Stimulated activated CD8-positive, alpha-beta memory T cell treated with anti-CD3 and anti-CD28 coated beads, Interleukin-7, amount 100 ng/mL, for 4 hours (primary cell): ENCODE results near the gene FRMD3.

Experiments used
- DNase-seq, 2 donors: peaks; one replicate each; pipeline ENCODE4 v3.0.0-alpha.2; 2020; ENCODE audit warnings: low read depth in 2 of 2

The FRMD3 gene

DNA sequence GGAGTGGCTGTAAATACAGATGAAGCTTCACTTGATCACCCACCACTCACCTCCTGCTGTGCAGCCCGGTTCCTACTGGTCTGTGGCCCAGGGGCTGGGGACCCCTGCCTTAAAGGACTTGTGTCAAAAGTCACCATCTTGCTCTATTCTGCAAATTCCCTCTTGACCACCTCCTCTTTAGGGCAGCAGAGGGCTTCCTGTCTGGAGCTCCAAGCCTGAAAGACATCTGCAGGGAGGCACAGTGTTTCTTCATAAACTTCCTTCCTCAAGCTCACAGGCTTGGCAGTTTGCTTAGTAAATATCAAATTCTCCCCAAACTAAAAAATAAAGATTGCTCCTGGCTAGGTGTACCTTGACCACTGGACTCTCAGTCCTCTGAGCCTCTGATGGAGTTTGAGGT is 104.4 kb downstream of the FRMD3 start:
- no peak for DNase-seq

DNA sequence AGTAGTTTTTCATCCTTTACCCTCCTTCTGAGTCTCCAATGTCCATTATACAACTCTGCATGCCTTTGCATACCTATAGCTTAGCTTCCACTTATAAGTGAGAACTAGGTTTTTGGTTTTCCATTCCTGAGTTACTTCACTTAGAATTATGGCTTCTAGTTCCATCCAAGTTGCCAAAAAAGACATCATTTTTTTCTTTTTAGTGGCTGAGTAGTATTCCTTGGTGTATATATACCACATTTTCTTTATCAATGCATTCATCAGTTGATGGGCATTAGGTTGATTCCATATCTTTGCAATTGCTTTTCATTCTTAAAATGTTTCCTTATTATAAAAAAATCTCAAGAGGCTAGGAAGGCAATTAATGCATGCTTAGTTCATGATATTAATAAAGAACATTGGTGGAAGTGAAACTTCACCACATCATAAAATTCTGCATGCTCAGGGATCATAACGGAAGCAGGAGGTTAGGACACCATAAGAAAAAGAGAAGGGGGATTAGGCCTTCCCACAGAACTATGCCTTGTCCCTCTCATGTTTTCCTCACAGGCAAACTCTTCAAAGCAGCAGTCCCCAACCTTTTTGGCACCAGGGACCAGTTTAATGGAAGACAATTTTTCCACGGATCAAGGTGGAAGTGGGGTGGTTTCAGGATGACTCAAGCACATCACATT is 105.2 kb downstream of the FRMD3 start:
- no peak for DNase-seq

DNA sequence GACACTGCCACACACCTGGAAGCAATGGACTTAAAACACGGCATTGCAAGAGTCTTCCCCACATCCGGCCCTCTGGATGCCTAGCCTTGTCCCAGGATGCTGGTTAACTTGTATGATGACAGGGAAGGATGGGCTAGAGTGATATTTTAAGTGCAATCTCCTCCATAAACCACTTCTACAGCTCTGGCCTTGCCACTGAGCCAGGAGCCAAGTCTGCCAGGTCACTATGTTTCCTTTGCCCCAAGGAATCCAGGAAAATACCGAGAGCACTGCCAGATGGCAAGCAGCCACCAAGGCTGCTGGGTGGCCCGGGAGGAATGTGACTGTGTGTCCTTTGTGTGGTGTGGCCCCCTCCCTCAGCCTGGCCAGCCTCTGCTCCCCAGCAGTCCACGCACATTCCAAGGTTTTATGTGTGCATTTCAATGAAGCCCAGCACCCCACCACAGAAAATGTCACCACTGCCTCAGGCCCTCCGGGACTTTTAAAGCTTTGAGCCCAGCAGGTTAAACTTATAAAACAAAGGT is 106.0 kb downstream of the FRMD3 start:
- no peak for DNase-seq

DNA sequence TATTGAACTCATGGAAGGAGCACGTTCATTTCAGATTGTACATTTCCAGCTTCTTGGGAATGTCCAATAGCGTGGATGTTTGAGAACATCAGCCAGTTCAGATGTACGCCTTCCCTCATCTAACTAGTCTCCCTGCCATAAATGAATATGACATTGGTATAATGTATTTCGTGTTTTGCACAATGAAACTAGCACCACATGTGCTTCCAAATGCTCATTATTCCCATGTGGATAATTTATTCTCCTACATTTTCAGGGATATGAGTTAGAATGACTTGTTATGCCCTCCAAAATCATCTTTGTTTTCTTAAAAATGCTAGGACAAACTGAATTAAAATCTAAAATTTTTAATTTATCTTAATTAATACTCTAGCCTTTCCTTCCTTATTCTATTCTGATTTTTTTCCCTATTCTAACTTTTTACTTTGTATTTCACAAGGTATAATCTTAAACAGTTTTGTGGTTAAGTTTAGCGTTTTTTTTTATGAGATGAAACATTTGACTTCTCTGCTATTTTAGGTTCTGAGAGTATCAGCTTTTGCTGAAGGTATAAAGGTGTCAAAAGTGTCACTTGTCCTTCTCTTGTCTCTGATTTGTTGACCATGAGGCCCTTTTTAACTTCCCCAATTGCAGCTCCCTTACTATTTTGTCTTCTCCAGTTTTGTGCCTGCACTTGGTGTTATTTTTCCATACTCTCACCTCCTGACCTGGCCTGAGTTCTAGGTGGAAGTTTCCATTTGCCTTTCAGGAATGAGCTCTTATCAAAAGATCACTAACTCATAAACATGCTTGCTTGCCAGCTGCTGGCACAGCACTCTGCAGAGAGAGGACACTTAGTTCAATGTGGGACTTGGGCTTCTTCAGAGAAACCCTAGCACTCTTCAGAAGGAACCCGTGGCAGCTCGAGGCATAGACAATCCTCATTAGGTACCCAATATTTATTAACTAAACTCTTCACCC is 106.8 kb downstream of the FRMD3 start:
- no peak for DNase-seq

DNA sequence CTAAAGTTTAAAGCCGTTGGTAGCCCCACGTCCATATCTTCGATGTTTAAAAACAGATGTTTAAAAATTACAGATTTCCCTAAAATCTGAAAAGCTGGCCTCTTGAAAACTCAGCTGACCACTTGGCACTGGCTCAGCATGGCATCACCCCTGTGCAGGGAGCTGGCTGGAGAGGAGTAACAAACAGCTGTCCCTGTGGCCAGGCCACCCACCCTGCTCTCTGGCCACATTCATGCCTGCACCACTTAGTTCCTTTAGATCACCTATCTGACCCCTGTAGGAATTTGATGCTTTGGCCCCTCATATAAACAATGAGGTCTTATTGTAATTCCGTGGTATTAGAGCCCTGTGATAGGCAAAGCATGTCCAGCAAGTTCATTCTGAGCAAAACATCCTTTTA is 107.5 kb downstream of the FRMD3 start:
- DNase-seq, result no peak

DNA sequence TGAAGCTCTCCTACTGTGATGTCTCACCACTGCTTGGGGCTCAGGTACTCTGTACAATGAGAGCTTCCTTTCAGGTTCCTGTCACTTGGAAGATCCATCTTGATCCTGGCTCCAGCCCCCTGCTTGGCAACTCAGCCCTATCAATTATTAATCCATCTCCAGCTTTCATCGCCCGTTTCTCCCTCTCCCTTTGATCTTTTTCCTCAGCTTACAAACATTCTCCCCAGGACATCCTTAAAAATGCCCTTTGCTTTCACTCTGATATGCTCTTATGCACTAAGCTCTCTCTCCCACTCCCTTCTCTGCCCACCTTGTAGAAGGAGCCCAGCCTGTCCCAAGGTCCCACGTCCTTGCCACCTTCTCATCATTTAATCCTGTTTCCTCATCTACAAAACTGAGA is 109.0 kb downstream of the FRMD3 start:
- no peak for DNase-seq

DNA sequence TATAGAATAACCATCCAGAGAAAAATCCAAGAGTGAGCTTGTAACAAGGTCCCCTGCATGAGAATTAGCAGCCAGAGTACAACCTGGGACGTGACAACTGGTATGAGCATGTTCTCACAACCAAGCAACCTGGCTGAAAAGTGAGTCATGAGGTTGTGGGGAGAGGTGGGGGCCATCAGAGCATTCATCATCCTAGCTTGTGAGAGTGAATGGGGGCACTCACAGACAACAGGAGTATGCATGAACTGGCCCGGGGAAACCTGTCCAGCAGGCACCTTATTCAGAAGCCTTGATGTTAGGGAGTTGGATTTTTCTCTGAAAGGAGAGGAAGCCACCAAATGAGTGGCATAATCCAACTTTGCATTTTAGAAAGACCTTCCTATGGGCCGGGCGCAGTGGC is 113.0 kb downstream of the FRMD3 start:
- DNase-seq, result no peak

DNA sequence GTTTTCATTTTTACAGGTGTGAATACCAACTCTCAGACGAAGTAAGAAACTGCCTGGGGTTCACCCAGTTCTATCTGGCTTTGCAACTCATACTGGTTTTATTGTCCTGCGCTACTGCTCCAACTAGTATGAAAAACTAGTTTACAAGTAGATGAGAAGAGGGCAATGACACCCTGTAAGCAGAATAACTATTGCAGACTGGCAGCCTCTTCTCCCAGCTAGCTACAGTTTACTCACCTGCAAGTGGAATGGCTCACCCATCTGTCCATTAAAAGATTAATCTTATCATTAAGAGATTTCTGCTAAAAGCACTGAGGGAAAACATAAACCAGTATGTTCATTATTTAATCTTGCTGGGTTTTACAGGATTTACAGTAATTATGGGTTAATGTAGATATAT is 113.4 kb downstream of the FRMD3 start:
- no peak for DNase-seq

DNA sequence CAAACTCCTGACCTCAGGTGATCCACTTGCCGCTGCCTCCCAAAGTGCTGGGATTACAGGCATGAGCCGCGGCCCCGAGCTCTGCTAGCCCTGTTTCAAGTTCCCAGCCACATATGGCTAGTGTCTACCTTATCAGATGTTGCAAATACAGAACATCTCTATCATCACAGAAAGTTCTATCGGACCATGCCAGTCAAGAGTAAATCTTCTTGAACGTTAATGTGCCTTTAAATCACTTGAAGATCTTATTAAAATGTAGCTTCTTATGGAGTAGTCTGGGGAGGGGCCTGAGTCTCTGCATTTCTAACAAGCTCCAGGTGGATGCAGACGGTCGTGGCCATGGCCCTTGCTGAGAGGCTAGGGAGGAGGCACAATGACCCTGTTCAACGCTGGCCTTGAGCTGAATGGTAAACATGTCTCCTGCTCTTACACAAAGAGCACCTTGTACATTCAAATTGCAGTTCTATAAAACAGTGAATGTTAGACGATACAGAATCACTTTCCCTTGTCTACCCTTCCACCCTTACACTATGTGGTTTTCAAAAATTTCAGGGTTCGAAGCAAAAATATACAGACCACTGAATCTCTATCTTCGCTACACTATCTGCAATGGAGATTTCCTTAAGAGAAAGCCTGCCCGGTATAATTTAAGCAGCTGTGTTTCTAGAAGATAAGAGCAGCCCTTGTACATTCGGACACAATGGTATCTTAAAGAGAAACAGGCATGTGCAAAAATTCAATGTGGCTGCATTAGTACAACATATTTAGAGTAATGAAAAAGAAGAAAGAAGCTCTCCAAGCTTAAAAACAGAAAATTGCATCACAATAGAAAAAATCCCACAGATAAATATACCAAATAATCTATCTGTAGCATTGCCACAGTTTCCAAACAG is 114.1 kb downstream of the FRMD3 start:
- no peak for DNase-seq

DNA sequence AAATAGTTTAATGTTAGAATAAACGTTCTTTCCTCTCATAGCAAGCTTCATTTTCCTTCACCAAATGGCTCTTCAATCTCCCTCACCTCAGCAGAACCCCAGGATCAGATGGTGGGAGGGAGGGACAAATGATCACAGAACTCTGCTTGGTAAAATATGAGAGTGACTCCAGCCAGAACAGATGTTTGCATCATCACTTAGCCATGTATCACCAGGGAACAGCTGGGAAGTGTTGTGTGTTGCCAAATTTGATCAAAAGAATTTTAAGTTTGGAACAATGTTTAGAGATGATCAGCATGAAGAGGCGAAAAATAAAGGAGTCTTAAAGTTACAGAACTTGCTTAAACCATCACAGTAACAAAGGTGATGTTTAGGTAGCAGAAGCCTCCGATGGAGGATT is 115.7 kb downstream of the FRMD3 start:
- no peak for DNase-seq

DNA sequence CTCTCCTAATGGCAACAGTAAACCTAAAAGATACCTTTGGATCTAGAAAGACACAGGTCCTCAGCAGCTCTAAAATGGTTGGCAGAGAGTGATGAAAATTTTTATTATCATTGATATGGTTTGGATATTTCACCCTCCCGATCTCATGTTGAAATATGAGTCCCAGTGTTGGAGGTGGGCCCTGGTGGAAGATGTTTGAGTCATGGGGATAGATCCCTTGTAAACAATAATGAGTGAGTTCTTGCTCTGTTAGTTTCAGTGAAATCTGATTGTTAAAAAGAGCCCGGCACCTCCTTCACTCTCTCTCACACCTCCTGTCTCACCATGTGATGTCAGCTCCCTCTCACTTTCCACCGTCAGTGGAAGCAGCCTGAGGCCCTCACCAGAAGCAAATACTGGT is 117.7 kb downstream of the FRMD3 start:
- DNase-seq, result no peak

DNA sequence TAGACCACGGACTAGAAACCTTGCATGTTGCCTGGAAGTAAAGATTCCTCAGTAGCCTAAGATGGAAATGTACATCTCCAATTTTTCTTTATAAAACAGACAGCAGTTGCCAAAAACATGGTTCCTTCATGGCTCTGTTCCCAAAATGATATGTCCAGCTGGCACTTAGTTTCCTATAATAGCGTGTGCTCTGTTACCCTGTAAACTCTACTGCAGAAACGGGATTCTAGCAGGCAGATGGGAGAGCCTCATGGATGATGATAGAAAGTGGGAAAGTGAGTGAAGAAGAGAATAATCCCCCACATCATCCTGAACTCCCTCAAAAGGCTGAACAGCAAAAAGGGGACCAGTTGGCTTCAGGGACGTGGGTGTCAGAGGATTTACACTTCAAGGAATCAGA is 118.2 kb downstream of the FRMD3 start:
- DNase-seq, result no peak

DNA sequence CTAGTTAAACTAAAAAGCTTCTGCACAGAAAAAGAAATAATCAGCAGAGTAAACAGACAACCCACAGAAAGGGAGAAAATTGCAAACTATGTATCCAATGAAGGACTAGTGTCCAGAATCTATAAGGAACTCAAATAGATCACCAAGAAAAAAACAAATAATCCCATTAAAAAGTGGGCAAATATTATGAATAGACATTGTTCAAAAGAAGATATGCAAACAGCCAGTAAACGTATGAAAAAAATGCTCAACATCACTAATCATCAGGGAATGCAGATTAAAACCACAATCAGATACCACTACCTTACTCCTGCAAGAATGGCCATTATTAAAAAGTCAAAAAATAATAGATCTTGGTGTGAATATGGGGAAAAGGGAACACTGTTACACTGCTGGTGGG is 119.9 kb downstream of the FRMD3 start:
- no peak for DNase-seq

DNA sequence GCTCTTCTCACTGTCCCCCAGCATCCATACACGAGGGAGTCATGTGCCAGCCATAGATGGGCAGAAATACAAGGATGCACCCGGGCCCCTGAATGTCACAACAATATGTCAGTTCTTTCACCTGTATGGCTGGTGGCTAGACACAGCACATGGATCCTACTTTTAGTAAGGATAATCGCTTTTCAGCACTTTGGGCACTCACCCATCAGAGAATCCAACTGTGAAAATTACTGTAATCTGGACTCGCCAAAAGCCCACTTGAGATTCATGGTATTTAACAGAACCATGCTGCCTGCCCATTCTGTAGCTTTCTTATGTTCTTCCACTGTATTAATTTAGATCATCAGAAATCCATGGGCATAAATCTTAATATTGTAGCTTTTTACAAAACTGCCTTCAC is 124.8 kb downstream of the FRMD3 start:
- no peak for DNase-seq

DNA sequence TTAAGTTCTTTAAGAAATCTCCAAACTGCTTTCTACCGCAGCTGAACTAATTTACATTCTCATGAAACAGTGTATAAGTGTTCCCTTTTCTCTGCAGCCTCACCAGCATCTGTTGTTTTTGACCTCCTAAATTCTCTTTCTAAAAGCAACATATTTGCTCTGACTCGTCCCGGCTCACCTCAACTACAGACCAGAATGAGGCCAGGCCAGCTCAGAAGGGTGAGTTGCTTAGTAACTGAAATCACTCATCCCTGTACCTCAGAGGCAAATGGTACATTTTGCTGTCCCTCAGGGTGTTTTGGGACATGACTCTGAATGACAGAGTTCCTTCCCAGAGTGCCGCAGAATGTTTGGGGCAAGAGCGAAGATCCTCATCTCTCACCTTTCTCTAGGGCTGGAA is 127.5 kb downstream of the FRMD3 start:
- DNase-seq, result no peak

DNA sequence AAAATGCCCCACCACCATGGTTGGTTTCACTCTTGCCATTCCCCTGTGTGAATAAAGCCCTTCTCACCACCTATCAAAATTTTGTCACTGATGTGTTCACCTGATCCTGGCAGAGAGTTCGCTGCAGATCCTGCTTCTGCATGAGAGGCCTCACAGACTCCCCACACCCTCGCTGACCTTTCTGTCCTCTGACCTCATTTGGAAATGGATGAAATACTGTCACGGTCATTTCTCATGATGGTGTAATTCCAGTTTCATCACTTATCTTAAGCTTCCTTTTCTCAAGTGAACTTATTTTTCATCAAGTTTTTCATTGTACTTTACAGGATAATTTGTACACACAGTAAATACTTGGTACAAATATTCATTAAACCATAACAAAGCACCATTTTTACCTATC is 131.3 kb downstream of the FRMD3 start:
- DNase-seq, result no peak

DNA sequence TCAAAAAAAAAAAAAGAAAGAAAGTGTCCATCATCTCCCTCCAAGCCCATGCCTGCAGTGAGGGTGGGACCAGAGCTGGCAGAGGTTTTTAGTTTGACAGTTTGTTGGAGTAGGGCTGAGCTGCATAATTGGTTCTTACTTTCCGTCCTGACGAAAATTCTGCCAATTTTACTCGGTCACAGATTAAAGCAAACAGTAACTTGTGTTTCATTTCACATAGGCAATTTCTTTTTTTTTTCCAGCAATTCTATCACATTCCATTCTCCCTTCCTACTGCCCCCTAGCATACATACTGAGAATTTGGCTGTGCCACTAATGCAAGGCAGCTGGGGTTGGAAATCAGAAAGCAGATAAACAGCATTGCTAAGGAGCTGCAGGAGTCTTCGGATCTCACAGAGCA is 132.4 kb downstream of the FRMD3 start:
- no peak for DNase-seq

DNA sequence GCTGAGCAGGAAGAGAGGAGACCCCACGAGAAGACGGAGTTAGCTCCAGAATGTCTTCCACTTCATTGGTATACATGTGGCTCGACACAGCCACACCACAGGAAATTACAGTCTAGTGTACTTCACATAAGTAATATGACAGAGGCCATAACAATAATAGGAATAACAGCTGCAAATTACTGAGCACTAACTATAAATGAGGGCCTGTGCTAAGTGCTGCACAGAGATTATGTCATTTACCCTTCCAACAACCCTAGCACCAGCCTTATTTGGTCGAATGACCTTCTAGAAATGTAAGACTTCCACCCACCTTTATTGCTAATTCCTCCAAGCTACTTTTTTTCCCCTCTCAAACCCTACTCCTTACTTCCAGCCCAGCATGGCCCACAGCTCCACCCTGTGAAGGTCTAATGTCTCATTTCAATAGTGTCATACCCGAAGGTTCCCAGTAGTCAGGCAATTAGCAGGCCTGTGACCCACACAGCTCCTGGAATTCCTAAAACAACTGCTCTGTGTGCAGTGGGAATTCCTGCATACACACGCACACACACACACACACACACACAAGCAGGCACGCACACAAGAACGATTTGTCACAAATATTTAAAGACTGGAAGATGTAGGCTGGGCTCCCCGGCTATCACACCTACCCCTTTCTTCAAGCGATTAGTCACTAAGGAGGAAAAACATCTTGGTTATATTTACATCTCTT is 134.5 kb downstream of the FRMD3 start:
- no peak for DNase-seq

DNA sequence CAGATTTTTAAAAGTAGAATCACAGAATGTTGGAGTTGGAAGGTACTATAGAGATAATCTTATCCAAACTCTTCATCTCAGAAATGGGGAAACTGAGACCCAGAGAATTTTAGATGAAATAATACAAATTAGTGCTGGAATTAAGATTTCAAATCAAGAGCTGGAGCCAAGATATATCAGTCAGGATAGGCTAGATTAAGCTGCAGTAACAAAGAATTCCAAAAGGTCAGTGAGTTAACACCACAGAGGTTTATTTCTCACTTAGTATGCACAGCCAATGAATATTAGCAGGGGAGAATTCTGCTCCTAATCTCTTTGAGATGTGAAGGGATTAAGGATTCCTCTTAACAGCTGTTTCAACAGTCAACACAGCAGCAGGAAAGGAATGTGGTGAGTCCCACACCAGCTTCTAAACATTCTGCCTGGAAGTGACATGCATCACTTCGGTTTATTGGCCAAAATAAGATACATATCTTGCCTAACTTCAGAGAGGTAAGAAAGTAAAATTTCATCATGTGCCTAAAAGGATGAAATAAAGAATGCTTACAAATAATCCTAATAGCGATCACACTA is 136.8 kb downstream of the FRMD3 start:
- no peak for DNase-seq

DNA sequence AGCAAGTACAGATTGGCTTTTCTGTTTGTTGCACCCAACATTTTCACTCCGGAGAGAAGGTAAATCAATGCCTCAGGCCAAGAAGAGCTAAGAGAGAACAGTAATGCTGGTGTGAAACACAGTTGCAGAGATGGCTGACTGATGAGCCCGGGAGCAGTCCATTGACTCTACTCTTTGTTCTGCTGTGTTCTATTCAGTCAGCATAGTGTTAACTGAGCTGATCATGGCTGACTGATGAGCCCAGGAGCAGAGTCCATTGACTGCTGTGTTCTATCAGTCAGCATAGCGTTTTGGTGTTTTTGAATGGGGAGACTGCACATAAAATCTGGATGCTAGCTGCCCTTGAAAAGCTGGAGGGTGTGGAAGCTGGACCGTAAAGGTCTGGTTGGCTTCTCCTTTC is 141.4 kb downstream of the FRMD3 start:
- DNase-seq, result no peak

DNA sequence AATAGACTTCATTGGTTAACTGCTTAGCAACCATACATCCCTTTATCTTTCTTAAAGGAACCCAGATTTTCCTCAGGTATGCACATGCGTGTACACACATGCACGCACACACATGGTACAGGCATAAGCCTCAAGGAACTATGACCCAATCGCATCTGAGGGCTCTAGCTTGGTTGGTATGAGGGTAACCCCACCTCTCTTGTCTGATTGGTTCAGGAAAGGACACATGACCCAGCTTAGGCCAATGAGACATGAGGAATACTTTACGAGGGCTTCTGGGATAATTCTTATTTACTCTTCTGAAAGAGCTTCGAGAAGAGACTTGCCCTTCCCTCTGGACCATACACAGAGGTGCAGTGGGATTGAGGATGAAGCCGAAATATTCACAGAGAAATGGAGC is 141.9 kb downstream of the FRMD3 start:
- no peak for DNase-seq
